Stomach (tissue), 9 donors: ENCODE measurements around the gene RAB1B. TPM values are rescaled to one million over a fixed set of nuclear protein-coding genes. Genes with fewer than 3 reads are reported as not detected.

Experiments used
- DNase-seq, 2 donors: peaks; one replicate each; pipeline versions ENCODE4 v3.0.0 to v3.0.0-alpha.2; 2013 to 2019
- H3K27ac ChIP-seq, 5 donors: fragments of 200-600 bp in 4 of 5; sonication (generic) in 4 of 5; one replicate each; pipeline ENCODE4 v1.5.1; 2013 to 2019; ENCODE audit warnings: mild to moderate bottlenecking in 1 of 5, moderate library complexity in 1 of 5
- H3K27me3 ChIP-seq, 3 donors: fragments of 200-600 bp; sonication (generic); one replicate each; pipeline ENCODE4 v1.5.1; 2017 to 2019; ENCODE audit warnings: mixed run types in 1 of 3
- H3K36me3 ChIP-seq, 4 donors: fragments of 200-600 bp; sonication (generic); 1 replicate in 3 of 4; 2 replicates in 1 of 4; pipeline ENCODE4 v1.5.1; 2016 to 2019
- H3K4me1 ChIP-seq, 4 donors: fragments of 200-600 bp; sonication (generic); one replicate each; pipeline ENCODE4 v1.5.1; 2016 to 2019
- H3K4me3 ChIP-seq, 4 donors: fragments of 200-600 bp; sonication (generic) in 3 of 4; one replicate each; pipeline ENCODE4 v1.5.1; 2016 to 2019; ENCODE audit warnings: mild to moderate bottlenecking in 1 of 4
- H3K9me3 ChIP-seq, 4 donors: fragments of 200-600 bp; sonication (generic); one replicate each; pipeline ENCODE4 v1.5.1; 2016 to 2019
- EP300 ChIP-seq: sonication (generic); formaldehyde crosslinking; IDR thresholded peaks from one replicate; pipeline ENCODE4 v1.6.1; 2017; ENCODE audit warnings: antibody characterized with exemption
- POLR2A ChIP-seq, 4 donors: fragments of 450-650 bp; IDR thresholded peaks; one replicate each; pipeline ENCODE4 v1.6.1; 2016; ENCODE audit warnings: antibody characterized with exemption in 4 of 4, control low read depth in 2 of 4, mild to moderate bottlenecking in 1 of 4, moderate library complexity in 1 of 4
- POLR2AphosphoS5 ChIP-seq, 3 donors: sonication (generic); formaldehyde crosslinking; IDR thresholded peaks; one replicate each; pipeline ENCODE4 v1.6.1; 2016; ENCODE audit warnings: antibody characterized with exemption in 3 of 3
- WGBS, 5 donors: extraction: QIAGEN DNeasy Blood & Tissue Kit in 3 of 5; methylation state at CpG; one replicate each; pipeline versions ENCODE4 v1.1.5 to v1.1.7; 2013 to 2018; 5-methylcytosine and 5-hydroxymethylcytosine counted together
- intact Hi-C: fragments of 100-400 bp; cut with DNase I; formaldehyde crosslinking; loops from one replicate; pipeline ENCODE4 v1.15.1; 2023; ENCODE audit warnings: low total_unique reads
- polyA plus RNA-seq, 3 donors: library from polyadenylated mRNA; stranded (reverse); fragments of 200-250 nt; gene quantifications; one replicate each; pipeline ENCODE4 v1.2.3, GENCODE V29; 2013
- total RNA-seq, 5 donors: library from RNA; depleted of rRNA; stranded (reverse); fragments of >200 nt; gene quantifications; one replicate each; pipeline versions ENCODE4 v1.1.0 to v1.2.3, GENCODE V29; 2014 to 2016
- TF ChIP-seq, protein P1 (sequence below), 7 experiments: fragments of 450-650 bp in 4 of 7; fragments of 200-600 bp in 3 of 7; sonication (generic) in 3 of 7; IDR thresholded peaks; one replicate each; pipeline ENCODE4 v1.5.1; 2016 to 2019; ENCODE audit warnings: antibody characterized with exemption in 7 of 7, control low read depth in 2 of 7, mild to moderate bottlenecking in 1 of 7
- donor health status: healthy with polysubstance abuse.
- donor health status: Bipolar disorder and iron deficiency.
- donor health status: healthy.

The RAB1B gene
- total and polyA plus RNA-seq, 8 donors = 19.3 to 170 (median 82.3) TPM

DNA sequence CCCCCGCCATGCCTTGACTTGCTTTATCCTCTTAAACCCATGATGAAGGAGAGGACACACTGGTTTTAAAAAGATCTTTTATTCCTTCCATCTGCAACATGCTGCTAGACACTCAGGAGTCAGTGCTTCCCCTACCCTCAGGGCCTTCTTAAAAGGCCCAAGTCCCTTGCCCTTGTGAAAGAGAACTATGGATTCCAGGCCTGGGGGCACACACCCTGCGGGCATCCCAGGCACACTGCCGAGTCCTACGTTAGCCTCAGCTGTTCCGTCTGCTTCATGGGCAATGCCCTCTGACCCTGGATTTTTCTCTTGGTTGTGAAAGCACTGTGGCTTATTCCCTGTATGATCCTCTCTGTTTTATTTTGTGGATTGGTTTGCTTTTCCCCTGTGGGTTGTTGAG is 35.1 kb upstream of the RAB1B start:
- Histone ChIP-seq H3K36me3 (peaks cover 58 to 99% (median 89%) of the 10 kb centered on the region in 4 donors), H3K27me3 (no peaks in the 10 kb centered on the region), H3K27ac (no peak overlapping the region), H3K4me3 (no peak overlapping the region), H3K4me1 (no peaks in the 10 kb centered on the region), H3K9me3 (no peaks in the 10 kb centered on the region)
- intact Hi-C loops = no loop called here
- TF ChIP-seq POLR2AphosphoS5 (IDR thresholded peaks at IDR 0.05) = no peak
- TF ChIP-seq, protein P1, sequence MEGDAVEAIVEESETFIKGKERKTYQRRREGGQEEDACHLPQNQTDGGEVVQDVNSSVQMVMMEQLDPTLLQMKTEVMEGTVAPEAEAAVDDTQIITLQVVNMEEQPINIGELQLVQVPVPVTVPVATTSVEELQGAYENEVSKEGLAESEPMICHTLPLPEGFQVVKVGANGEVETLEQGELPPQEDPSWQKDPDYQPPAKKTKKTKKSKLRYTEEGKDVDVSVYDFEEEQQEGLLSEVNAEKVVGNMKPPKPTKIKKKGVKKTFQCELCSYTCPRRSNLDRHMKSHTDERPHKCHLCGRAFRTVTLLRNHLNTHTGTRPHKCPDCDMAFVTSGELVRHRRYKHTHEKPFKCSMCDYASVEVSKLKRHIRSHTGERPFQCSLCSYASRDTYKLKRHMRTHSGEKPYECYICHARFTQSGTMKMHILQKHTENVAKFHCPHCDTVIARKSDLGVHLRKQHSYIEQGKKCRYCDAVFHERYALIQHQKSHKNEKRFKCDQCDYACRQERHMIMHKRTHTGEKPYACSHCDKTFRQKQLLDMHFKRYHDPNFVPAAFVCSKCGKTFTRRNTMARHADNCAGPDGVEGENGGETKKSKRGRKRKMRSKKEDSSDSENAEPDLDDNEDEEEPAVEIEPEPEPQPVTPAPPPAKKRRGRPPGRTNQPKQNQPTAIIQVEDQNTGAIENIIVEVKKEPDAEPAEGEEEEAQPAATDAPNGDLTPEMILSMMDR (IDR thresholded peaks at IDR 0.05) = no peak
- TF ChIP-seq POLR2A (IDR thresholded peaks at IDR 0.05) = no peak
- TF ChIP-seq EP300 = no peak
- no peak for DNase-seq
- 90 to 98% (median 94%) methylated on average over 5 of the region's 5 CpGs for WGBS, 5 donors

- intact Hi-C loops = no loop called here
- TF ChIP-seq POLR2AphosphoS5 (IDR thresholded peaks at IDR 0.05) (no peak), EP300 (no peak), POLR2A (IDR thresholded peaks at IDR 0.05) (no peak)
- TF ChIP-seq, protein P1 (IDR thresholded peaks at IDR 0.05) = no peak
- WGBS, 5 donors = 81 to 97% (median 95%) methylated on average over 9 to 11 of the region's 11 CpGs
- no peak overlapping the region for H3K4me3 ChIP-seq
- H3K9me3 ChIP-seq = no peaks in the 10 kb centered on the region
- no peak overlapping the region for H3K27ac ChIP-seq
- H3K4me1 ChIP-seq = no peaks in the 10 kb centered on the region
- peaks cover 65 to 100% (median 100%) of the 10 kb centered on the region in 4 donors for H3K36me3 ChIP-seq
- H3K27me3 ChIP-seq = no peaks in the 10 kb centered on the region
- no peak for DNase-seq
These were observed 33.3 kb upstream of the RAB1B start for GRCh38 chr11:66235141-66235540.

DNA sequence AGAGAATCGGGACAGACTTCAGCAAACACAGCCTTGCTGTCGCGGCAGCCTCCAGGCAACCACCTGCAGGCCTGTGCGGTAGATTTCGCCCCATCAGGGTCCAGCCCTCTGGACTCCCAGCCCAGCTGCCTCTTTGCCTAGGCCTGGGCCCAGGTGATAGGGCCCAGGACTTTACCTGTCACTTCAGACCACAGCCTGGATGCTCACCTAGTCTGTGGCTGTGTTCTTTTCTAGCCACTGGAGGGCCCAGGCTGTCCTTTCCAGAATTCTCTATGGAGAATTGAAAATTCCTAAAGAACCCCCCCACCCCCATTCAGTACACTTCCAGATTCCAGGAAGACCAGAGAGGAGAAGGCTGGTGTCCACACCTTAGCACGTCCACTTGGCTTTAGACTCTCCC is 30.6 kb upstream of the RAB1B start:
- WGBS, 5 donors = 88 to 92% (median 92%) methylated on average over 6 of the region's 6 CpGs

GRCh38 chr11:66238786-66239413 is 29.5 kb upstream of the RAB1B start:
- Histone ChIP-seq H3K4me1 (no peaks in the 10 kb centered on the region), H3K9me3 (no peaks in the 10 kb centered on the region), H3K4me3 (no peak overlapping the region), H3K27me3 (no peaks in the 10 kb centered on the region), H3K27ac (no peak overlapping the region), H3K36me3 (peaks cover 43 to 100% (median 100%) of the 10 kb centered on the region in 4 donors)
- intact Hi-C loops = no loop called here
- TF ChIP-seq POLR2AphosphoS5 (IDR thresholded peaks at IDR 0.05) (no peak), EP300 (no peak), POLR2A (IDR thresholded peaks at IDR 0.05) (no peak)
- TF ChIP-seq, protein P1 (IDR thresholded peaks at IDR 0.05) = no peak
- WGBS, 5 donors = 90 to 94% (median 93%) methylated on average over 14 to 17 of the region's 17 CpGs
- no peak for DNase-seq

More for the DNA sequence above, 30.6 kb upstream of the RAB1B start:
- H3K4me3 ChIP-seq = no peak overlapping the region
- H3K27me3 ChIP-seq = no peaks in the 10 kb centered on the region
- H3K9me3 ChIP-seq = no peaks in the 10 kb centered on the region
- H3K36me3 ChIP-seq = peaks cover 53 to 100% (median 100%) of the 10 kb centered on the region in 4 donors
- DNase-seq = no peak
- no peaks in the 10 kb centered on the region for H3K4me1 ChIP-seq
- TF ChIP-seq EP300 = no peak
- TF ChIP-seq POLR2A (IDR thresholded peaks at IDR 0.05) = no peak
- TF ChIP-seq, protein P1 (IDR thresholded peaks at IDR 0.05) = no peak
- TF ChIP-seq POLR2AphosphoS5 (IDR thresholded peaks at IDR 0.05) = no peak
- intact Hi-C loops = no loop called here
- H3K27ac ChIP-seq = no peak overlapping the region
